ENCODE measurements around the gene CDC42BPA.

DNA sequence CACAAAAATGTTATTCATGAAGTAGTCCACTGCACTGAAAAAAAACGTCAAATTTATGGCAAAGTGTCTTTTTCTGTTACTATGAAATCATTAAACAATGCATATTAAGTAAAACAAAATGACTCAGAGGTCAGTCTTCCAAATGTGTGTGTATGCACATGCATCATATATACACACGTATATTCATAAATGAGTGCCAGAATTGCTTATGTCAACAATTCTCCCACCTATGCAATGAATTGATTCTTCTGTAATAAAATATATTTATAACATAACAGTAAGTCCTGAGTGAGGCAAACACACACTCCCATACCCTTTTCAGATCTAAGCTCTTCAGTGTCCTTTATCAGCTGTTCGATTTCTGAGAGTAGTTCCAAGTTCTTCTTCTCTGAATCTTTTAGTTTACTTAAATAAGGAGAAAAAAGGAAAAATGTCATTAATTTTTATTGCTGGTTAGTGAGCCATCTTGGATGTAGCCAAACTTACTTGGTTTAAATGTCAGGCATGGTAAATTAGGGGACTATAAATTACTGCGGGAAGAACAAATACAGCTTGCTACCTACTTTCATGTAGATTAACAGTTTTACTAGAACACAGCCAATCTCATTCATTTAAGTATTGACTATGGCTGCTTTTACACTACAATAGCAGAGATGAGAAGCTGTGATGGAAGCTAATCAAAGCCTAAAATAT lies 246.3 kb downstream of the CDC42BPA start:
- TF ChIP-seq, protein P1, sequence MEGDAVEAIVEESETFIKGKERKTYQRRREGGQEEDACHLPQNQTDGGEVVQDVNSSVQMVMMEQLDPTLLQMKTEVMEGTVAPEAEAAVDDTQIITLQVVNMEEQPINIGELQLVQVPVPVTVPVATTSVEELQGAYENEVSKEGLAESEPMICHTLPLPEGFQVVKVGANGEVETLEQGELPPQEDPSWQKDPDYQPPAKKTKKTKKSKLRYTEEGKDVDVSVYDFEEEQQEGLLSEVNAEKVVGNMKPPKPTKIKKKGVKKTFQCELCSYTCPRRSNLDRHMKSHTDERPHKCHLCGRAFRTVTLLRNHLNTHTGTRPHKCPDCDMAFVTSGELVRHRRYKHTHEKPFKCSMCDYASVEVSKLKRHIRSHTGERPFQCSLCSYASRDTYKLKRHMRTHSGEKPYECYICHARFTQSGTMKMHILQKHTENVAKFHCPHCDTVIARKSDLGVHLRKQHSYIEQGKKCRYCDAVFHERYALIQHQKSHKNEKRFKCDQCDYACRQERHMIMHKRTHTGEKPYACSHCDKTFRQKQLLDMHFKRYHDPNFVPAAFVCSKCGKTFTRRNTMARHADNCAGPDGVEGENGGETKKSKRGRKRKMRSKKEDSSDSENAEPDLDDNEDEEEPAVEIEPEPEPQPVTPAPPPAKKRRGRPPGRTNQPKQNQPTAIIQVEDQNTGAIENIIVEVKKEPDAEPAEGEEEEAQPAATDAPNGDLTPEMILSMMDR (conservative IDR thresholded peaks at IDR 0.05 in 1 of 2, IDR thresholded peaks at IDR 0.05 in 1 of 2; ENCODE audit: extremely low read depth in 1 of 2, insufficient read depth in 1 of 2, low read depth in 1 of 2, low read length in 2 of 2), result no peak
- no peak for TF ChIP-seq EZH2 (IDR thresholded peaks at IDR 0.05; ENCODE audit: borderline replicate concordance, low read length)

Measured in mammary epithelial cell (primary cell).